Cardiac fibroblast (primary cell): ENCODE data around the gene CA10.

Source experiments
- DNase-seq, 2 donors: peaks; one replicate each; pipeline versions ENCODE4 v3.0.0 to v3.0.0-alpha.2; 2010; ENCODE audit warnings: low read depth in 2 of 2
- H3K4me3 ChIP-seq, 2 donors: replicated peaks in 1 of 2; 1 replicate in 1 of 2; 2 replicates in 1 of 2; pipeline ENCODE4 v1.5.1; 2011; ENCODE audit warnings: low read depth in 2 of 2, low read length in 2 of 2, mild to moderate bottlenecking in 2 of 2, moderate library complexity in 1 of 2
- TF ChIP-seq, protein P1 (sequence below): IDR thresholded peaks from one replicate; pipeline ENCODE4 v1.5.1; 2011; ENCODE audit warnings: low read depth, mild to moderate bottlenecking, low read length, inconsistent platforms

The CA10 gene

GRCh38 chr17:51855806-51856205, 302.7 kb downstream of the CA10 start:
- DNase-seq = no peak
- no peak overlapping the region for H3K4me3 ChIP-seq
- TF ChIP-seq, protein P1, sequence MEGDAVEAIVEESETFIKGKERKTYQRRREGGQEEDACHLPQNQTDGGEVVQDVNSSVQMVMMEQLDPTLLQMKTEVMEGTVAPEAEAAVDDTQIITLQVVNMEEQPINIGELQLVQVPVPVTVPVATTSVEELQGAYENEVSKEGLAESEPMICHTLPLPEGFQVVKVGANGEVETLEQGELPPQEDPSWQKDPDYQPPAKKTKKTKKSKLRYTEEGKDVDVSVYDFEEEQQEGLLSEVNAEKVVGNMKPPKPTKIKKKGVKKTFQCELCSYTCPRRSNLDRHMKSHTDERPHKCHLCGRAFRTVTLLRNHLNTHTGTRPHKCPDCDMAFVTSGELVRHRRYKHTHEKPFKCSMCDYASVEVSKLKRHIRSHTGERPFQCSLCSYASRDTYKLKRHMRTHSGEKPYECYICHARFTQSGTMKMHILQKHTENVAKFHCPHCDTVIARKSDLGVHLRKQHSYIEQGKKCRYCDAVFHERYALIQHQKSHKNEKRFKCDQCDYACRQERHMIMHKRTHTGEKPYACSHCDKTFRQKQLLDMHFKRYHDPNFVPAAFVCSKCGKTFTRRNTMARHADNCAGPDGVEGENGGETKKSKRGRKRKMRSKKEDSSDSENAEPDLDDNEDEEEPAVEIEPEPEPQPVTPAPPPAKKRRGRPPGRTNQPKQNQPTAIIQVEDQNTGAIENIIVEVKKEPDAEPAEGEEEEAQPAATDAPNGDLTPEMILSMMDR = no peak

DNA sequence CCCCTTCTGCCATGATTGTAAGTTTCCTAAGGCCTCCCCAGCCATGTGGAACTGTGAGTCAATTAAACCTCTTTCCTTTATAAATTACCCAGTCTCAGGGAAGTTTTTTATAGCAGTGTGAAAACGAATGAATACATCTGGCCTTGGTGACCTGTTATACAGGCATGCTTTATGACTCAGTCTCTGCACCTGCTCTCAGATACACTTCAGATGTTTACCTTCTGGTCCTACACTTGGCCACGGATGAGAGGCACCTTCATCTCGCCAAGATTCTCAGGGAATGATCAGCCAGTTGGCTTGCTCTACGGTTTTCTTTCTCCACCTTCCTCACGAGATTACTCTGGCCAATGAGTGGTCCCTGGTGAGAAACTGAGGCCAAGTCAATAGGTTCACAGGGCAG, 304.7 kb downstream of the CA10 start:
- TF ChIP-seq, protein P1 = no peak
- no peak overlapping the region for H3K4me3 ChIP-seq
- DNase-seq = no peak

DNA sequence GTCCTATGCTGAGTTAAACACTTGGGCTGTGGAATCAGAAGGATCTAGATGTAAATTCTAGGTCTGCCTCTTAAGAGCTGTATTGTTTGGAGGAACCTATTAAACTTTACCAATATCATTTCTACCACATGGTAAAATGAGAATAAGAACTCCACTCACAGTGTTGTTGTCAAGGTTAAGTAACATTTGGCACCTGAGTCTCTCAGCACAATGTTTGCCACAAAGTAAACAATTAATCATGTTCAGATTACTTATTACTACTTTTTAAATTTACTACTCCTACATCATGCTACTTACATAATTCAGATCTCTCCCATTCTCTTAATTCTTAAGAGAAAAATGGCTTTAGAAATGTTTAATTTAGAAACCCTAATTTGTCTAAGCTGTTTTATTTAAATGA, 305.9 kb downstream of the CA10 start:
- no peak for DNase-seq
- TF ChIP-seq, protein P1 = no peak
- no peak overlapping the region for H3K4me3 ChIP-seq

GRCh38 chr17:51850201-51850600, 308.3 kb downstream of the CA10 start:
- DNase-seq = no peak
- H3K4me3 ChIP-seq = no peak overlapping the region
- TF ChIP-seq, protein P1 = no peak

- H3K4me3 ChIP-seq = no peak overlapping the region
- TF ChIP-seq, protein P1 = no peak
- no peak for DNase-seq
Observed at GRCh38 chr17:51848451-51848850, 310.1 kb downstream of the CA10 start.

DNA sequence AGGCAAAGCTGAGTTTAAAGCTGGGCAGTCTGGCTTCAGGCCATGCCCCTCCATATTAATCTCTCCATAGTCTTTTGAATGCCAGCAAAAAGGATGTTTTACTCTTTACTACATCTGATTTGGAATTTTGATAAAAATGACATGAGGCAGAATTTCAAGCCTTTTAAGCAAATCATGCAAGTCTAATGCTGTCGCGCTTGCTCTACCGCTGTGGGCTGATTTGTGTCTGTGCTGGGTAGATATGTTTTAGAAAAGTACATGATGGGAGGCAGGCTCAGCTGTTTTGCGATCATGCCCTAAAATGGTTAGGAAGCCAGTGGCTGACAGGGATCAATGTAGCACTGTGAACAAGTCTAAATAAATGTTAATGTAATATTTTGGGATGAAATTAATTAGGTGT, 311.9 kb downstream of the CA10 start:
- TF ChIP-seq, protein P1 = no peak
- no peak overlapping the region for H3K4me3 ChIP-seq
- DNase-seq = no peak

DNA sequence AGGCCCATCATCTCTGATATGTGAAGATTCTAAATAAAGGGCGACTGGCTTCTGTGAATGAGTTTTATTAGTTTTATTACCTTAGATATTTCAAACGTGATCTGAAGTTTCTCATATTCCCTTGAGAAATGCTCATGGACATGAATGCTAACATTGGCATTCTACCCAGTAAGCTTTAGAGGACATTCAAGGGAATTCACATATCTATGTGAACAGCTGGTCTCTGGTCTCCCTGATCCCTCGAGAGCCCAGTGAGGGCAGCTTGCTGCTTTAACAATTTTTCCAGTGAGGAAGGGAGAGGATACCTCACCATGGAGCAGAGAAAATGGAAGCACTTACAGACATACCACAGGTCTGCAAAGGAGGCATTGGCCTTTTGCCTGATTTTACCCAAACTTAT, 312.7 kb downstream of the CA10 start:
- TF ChIP-seq, protein P1 = no peak
- DNase-seq = no peak
- H3K4me3 ChIP-seq = no peak overlapping the region
